ENCODE results near the gene PLXDC2. TPM values are rescaled to one million over a fixed set of nuclear protein-coding genes. Genes with fewer than 3 reads are reported as not detected.
A peak's percentile ranks its signal among the peaks of the same experiment; 100 is the strongest.

Gene PLXDC2
- total and polyA plus RNA-seq, 2 experiments from 2014 or later, result 13.5 to 19.4 TPM

DNA sequence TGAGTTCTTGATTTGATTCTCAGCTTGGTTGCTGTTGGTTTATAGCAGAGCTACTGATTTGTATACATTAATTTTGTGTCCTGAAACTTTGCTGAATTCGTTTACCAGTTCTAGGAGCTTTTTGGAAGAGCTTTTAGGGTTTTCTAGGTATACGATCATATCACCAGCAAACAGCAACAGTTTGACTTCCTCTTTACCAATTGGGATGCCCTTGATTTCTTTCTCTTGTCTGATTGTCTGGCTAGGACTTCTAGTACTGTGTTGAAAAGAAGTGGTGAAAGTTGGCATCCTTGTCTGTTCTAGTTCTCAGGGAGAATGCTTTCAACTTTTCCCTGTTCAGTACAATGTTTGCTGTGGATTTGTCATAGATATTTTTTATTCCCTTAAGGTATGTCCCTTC is 86.2 kb downstream of the PLXDC2 start (continued):
- TF ChIP-seq, protein P1, sequence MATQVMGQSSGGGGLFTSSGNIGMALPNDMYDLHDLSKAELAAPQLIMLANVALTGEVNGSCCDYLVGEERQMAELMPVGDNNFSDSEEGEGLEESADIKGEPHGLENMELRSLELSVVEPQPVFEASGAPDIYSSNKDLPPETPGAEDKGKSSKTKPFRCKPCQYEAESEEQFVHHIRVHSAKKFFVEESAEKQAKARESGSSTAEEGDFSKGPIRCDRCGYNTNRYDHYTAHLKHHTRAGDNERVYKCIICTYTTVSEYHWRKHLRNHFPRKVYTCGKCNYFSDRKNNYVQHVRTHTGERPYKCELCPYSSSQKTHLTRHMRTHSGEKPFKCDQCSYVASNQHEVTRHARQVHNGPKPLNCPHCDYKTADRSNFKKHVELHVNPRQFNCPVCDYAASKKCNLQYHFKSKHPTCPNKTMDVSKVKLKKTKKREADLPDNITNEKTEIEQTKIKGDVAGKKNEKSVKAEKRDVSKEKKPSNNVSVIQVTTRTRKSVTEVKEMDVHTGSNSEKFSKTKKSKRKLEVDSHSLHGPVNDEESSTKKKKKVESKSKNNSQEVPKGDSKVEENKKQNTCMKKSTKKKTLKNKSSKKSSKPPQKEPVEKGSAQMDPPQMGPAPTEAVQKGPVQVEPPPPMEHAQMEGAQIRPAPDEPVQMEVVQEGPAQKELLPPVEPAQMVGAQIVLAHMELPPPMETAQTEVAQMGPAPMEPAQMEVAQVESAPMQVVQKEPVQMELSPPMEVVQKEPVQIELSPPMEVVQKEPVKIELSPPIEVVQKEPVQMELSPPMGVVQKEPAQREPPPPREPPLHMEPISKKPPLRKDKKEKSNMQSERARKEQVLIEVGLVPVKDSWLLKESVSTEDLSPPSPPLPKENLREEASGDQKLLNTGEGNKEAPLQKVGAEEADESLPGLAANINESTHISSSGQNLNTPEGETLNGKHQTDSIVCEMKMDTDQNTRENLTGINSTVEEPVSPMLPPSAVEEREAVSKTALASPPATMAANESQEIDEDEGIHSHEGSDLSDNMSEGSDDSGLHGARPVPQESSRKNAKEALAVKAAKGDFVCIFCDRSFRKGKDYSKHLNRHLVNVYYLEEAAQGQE (IDR thresholded peaks at IDR 0.05; ENCODE audit: unreplicated experiment), result no peak

- Mint-ChIP-seq H3K4me3 (no peak overlapping the region), H3K9me3 (no peaks in the 10 kb centered on the region), H3K36me3 (ENCODE audit: low read depth) (no peaks in the 10 kb centered on the region), H3K4me1 (peaks cover 60% of the 10 kb centered on the region), H3K27ac (0 out of 2 replicates have a peak overlapping the region, but pooled peaks have one; percentile 58), H3K27me3 (ENCODE audit: insufficient read depth, low read depth, poor library complexity) (peaks cover 2% of the 10 kb centered on the region)
- no peak overlapping the region for H3K27ac ChIP-seq (ENCODE audit: low read depth)
- H3K9me2 ChIP-seq (ENCODE audit: insufficient read depth), result no peaks in the 10 kb centered on the region
- no peak overlapping the region for H3K4me2 ChIP-seq
- no peak overlapping the region for H2AFZ ChIP-seq
- H3K4me1 ChIP-seq (ENCODE audit: insufficient read depth), result peaks cover 23% of the 10 kb centered on the region
- peaks cover 8% of the 10 kb centered on the region; the same call in 1 of the 2 replicates for H4K20me1 ChIP-seq (replicated peaks; ENCODE audit: insufficient read depth)
- H3K79me2 ChIP-seq (replicated peaks; ENCODE audit: insufficient read depth), result peaks cover 82% of the 10 kb centered on the region
- H3K27me3 ChIP-seq (ENCODE audit: insufficient read depth), result no peaks in the 10 kb centered on the region
- no peak overlapping the region for H3K4me3 ChIP-seq
- no peaks in the 10 kb centered on the region for H3F3A ChIP-seq (replicated peaks; ENCODE audit: low read depth)
- DNase-seq (ENCODE audit: low spot score) (no peak), ATAC-seq (no peak)
- H3K36me3 ChIP-seq (ENCODE audit: insufficient read depth), result no peaks in the 10 kb centered on the region
- no peak for TF ChIP-seq ZNF462 (CRISPR knock-in tag; IDR thresholded peaks at IDR 0.05)
- no peak for TF ChIP-seq ZNF114 (CRISPR knock-in tag; IDR thresholded peaks at IDR 0.05)
- TF ChIP-seq CTCF (conservative IDR thresholded peaks at IDR 0.05; ENCODE audit: low read depth in 2 of 2), result no peak
- TF ChIP-seq, protein P1 (IDR thresholded peaks at IDR 0.05; ENCODE audit: unreplicated experiment), result no peak
- TF ChIP-seq, protein P2, sequence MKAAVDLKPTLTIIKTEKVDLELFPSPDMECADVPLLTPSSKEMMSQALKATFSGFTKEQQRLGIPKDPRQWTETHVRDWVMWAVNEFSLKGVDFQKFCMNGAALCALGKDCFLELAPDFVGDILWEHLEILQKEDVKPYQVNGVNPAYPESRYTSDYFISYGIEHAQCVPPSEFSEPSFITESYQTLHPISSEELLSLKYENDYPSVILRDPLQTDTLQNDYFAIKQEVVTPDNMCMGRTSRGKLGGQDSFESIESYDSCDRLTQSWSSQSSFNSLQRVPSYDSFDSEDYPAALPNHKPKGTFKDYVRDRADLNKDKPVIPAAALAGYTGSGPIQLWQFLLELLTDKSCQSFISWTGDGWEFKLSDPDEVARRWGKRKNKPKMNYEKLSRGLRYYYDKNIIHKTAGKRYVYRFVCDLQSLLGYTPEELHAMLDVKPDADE (IDR thresholded peaks at IDR 0.05), result no peak
- no peak for TF ChIP-seq JUNB (IDR thresholded peaks at IDR 0.05; ENCODE audit: unreplicated experiment)
- TF ChIP-seq ZNF331 (CRISPR knock-in tag; IDR thresholded peaks at IDR 0.05; ENCODE audit: low read depth), result no peak
- TF ChIP-seq CREB1 (CRISPR knock-in tag; IDR thresholded peaks at IDR 0.05; ENCODE audit: low read depth), result no peak
Measured at GRCh38 chr10:19904202-19904661, 88.0 kb downstream of the PLXDC2 start.
